Measurements from ENCODE around the gene UGGT2. TPM values are rescaled to one million over a fixed set of nuclear protein-coding genes. Genes with fewer than 3 reads are reported as not detected.

Gene UGGT2, protein sequence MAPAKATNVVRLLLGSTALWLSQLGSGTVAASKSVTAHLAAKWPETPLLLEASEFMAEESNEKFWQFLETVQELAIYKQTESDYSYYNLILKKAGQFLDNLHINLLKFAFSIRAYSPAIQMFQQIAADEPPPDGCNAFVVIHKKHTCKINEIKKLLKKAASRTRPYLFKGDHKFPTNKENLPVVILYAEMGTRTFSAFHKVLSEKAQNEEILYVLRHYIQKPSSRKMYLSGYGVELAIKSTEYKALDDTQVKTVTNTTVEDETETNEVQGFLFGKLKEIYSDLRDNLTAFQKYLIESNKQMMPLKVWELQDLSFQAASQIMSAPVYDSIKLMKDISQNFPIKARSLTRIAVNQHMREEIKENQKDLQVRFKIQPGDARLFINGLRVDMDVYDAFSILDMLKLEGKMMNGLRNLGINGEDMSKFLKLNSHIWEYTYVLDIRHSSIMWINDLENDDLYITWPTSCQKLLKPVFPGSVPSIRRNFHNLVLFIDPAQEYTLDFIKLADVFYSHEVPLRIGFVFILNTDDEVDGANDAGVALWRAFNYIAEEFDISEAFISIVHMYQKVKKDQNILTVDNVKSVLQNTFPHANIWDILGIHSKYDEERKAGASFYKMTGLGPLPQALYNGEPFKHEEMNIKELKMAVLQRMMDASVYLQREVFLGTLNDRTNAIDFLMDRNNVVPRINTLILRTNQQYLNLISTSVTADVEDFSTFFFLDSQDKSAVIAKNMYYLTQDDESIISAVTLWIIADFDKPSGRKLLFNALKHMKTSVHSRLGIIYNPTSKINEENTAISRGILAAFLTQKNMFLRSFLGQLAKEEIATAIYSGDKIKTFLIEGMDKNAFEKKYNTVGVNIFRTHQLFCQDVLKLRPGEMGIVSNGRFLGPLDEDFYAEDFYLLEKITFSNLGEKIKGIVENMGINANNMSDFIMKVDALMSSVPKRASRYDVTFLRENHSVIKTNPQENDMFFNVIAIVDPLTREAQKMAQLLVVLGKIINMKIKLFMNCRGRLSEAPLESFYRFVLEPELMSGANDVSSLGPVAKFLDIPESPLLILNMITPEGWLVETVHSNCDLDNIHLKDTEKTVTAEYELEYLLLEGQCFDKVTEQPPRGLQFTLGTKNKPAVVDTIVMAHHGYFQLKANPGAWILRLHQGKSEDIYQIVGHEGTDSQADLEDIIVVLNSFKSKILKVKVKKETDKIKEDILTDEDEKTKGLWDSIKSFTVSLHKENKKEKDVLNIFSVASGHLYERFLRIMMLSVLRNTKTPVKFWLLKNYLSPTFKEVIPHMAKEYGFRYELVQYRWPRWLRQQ (N-terminal part only)
- total RNA-seq (2014; rRNA removed; shearing (Covaris generic)): 35.5 and 36.9 TPM in 2 replicates

DNA sequence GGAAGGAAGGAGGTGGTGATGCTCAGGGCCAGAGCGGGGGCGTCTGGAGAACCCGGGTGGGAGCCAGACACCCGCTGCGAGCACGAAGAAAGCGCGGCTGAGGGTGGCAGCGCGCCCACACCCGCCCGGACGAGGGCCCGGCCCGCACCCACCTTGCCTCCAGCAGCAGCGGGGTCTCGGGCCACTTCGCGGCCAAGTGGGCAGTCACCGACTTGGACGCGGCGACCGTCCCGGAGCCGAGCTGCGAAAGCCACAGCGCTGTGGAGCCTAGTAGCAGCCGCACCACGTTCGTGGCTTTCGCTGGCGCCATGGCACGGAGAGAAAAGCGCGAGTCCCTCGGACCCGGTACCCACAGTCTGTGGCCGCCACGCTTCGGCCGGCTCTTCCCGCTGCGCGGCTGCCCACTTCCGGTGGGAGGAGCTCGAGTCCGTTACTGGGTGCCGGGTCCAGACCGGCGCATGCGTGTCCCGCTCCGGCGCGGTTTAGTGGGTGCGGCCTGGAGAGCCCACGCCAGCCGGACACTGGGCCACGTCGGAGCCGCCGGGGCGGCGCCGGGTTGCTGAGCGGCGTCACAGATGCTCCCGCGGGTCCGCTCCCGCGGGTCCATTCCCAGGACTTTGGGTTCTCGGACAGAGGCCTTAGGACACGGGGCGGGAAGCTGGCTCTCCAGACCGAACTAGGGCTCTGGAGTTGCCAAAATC is at the start of gene UGGT2:
UGGT2 (minus strand) TSS at position 399 of the 701 bp plus-strand sequence; CDS start at position 310, 89 bp downstream.
- peak within 1 kb of the TSS; percentile 66 for H3K27ac ChIP-seq
- peaks cover 20% of the 10 kb centered on the region for H3K27me3 ChIP-seq (replicated peaks)
- DNase-seq (ENCODE audit: low read depth in 1 of 2, low spot score in 2 of 2): peak; percentile 100
- no peaks in the 10 kb centered on the region for H3K9me3 ChIP-seq (replicated peaks)
- H3K36me3 ChIP-seq: peaks cover 10% of the 10 kb centered on the region
- H3K4me1 ChIP-seq (replicated peaks): peaks cover 14% of the 10 kb centered on the region
- H3K4me3 ChIP-seq: peak within 1 kb of the TSS; percentile 89

DNA sequence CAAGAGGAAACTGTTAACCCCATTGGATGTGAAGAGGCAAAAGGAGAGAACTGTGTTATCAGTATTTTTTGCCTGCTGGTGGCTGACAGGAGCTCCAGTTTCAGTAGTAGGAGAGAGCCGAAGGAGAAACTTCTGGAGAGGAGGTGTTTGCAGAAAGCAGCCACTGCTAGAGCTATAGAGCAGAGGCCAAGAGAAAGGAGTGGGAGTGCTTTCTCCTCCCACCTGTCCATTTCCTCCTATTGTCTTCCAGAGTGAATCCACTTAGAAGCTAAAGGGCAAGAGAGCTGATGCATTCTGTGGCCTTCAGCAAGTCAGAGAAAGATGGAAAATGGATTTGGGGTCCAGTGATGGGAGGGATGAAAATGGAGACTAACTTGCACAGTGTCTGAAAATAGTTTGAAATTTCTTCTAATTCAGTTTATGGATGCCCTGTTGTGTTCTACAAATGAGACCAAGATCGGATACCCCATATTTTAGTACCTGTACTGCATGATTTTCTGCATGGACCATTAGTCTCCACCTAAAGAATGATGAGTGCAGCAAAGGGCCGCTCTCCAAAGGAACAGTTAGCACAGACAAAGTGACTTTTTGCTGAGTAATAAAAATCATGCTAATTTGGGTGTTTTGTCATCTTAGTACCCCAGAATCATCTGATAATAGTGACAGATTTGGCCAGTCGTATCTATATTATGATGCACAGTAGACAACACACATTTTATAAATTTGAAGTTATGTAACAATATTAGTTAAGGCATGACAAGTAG is 47.4 kb upstream of the UGGT2 start:
- Histone ChIP-seq H3K27ac (no peak overlapping the region), H3K27me3 (replicated peaks) (peaks cover 87% of the 10 kb centered on the region), H3K4me3 (no peak overlapping the region), H3K36me3 (no peaks in the 10 kb centered on the region), H3K9me3 (replicated peaks) (no peaks in the 10 kb centered on the region), H3K4me1 (replicated peaks) (no peaks in the 10 kb centered on the region)
- no peak for DNase-seq (ENCODE audit: low read depth in 1 of 2, low spot score in 2 of 2)

DNA sequence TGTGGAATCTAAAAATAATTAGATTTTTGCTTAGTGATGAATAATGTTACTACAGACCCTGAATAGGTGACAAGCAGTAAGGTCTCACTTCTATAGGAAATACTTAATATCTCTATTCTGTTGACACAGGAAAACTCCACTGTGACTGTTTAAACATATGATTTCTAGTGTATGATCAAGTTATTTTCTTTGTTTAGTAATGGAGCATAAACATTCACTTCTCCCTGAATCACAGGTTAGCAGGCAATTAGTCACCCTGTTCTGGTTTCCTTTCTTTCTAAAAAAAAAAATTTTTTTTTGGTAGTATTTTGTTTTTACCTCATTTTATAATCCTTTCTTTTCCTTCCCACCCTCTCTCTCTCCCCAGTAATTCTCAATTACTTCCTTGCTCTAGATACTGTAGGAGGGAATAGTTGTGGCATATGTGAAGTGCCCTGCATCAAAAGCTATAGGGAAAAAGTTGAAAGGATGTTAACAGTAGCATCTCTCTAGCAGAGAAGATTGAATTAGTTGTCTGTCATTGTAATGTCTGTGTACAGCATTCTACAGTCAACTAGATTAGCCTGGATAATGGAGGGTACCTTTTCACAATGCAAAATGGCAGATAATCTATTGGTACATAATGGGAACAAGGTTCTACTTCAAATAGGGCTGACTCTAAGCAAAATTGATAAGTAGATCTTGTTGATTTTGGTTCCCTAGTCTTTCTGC is 40.2 kb upstream of the UGGT2 start:
- H3K9me3 ChIP-seq (replicated peaks): no peaks in the 10 kb centered on the region; the same call in 1 of the 2 replicates
- no peak for DNase-seq (ENCODE audit: low read depth in 1 of 2, low spot score in 2 of 2)
- no peak overlapping the region for H3K27ac ChIP-seq
- H3K27me3 ChIP-seq (replicated peaks): peaks cover 96% of the 10 kb centered on the region
- no peak overlapping the region for H3K4me3 ChIP-seq
- H3K4me1 ChIP-seq (replicated peaks): peaks cover 17% of the 10 kb centered on the region
- no peaks in the 10 kb centered on the region for H3K36me3 ChIP-seq

DNA sequence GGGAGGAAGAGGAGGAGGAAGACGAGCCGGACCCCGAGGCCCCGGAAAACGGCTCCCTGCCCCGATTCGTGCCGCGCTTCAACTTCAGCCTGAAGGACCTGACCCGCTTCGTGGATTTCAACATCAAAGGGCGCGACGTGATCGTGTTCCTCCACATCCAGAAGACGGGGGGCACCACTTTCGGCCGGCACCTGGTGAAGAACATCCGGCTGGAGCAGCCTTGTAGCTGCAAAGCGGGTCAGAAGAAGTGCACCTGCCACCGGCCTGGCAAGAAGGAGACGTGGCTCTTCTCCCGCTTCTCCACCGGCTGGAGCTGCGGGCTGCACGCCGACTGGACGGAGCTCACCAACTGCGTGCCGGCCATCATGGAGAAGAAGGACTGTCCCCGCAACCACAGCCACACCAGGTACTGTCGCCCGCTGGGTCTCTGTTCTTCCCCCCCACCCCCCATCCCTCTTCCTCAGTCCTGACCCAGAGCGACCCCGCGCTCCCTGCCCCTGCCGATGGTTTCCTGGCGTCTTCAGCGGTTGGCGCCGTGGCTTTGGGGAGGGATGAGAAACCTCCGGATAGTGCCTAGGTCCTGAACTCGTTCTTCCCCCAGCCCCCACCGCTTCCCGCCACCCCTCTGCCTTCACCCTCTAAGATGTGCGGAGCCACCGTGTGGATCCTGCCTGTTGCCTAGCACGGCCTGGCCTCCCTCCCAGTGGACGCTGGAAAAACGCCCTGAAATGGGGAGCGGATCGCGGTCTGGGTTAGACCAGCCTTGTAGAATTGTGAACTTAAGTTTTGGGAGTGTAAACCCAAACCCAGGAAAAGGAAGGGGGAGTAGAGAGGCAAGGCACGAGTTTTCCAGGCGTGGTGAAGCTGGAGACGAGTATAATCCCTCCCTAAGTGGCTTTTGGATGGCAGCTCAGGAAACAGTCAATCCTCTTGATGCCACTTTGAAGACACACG is 38.2 kb upstream of the UGGT2 start:
- Histone ChIP-seq H3K36me3 (no peaks in the 10 kb centered on the region), H3K4me1 (replicated peaks) (peaks cover 17% of the 10 kb centered on the region), H3K27ac (no peak overlapping the region), H3K27me3 (replicated peaks) (peaks cover 96% of the 10 kb centered on the region), H3K4me3 (no peak overlapping the region), H3K9me3 (replicated peaks) (no peaks in the 10 kb centered on the region; the same call in 1 of the 2 replicates)
- peak in 1 of 2 experiments; percentile 75 for DNase-seq (ENCODE audit: low read depth in 1 of 2, low spot score in 2 of 2)

DNA sequence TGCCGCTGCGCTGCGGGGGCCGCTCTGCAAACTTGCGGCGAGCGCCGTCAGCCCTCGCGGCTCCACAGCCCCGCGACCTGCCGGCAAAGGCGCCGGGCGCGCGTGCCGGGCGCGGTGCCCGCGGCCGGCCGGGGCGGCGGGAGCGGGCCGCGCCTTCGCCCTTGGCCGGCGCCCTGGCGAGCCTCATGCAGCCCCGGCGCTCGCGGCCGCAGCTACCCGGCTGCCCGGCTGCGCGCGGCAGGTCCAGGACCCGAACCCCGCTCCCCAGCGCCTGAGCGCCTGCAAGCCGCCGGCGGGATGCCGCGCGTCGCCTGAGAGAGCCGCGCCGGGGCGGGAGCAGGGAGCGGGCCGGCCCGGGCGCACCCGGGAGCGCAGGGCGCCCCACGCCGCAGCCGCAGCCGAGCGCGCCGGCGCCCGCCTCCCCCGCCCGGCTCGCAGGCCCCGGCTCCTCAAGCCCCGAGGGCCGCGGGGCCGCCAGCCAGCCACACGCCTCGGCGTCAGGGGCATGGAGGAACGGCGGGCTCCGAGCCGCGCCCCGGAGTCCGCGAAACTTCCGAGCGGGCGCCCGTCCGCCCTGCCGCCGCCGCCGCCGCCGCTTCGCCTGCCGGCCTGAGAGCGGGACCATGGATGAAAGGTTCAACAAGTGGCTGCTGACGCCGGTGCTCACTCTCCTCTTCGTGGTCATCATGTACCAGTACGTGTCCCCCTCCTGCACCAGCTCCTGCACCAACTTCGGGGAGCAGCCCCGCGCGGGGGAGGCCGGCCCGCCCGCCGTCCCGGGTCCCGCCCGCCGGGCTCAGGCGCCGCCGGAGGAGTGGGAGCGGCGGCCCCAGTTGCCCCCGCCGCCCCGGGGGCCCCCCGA is 37.3 kb upstream of the UGGT2 start:
- no peak for DNase-seq (ENCODE audit: low read depth in 1 of 2, low spot score in 2 of 2)
- Histone ChIP-seq H3K27ac (no peak overlapping the region), H3K4me3 (peak overlapping the region; percentile 18), H3K4me1 (replicated peaks) (peaks cover 17% of the 10 kb centered on the region), H3K36me3 (no peaks in the 10 kb centered on the region), H3K9me3 (replicated peaks) (no peaks in the 10 kb centered on the region; the same call in 1 of the 2 replicates), H3K27me3 (replicated peaks) (peaks cover 96% of the 10 kb centered on the region)

DNA sequence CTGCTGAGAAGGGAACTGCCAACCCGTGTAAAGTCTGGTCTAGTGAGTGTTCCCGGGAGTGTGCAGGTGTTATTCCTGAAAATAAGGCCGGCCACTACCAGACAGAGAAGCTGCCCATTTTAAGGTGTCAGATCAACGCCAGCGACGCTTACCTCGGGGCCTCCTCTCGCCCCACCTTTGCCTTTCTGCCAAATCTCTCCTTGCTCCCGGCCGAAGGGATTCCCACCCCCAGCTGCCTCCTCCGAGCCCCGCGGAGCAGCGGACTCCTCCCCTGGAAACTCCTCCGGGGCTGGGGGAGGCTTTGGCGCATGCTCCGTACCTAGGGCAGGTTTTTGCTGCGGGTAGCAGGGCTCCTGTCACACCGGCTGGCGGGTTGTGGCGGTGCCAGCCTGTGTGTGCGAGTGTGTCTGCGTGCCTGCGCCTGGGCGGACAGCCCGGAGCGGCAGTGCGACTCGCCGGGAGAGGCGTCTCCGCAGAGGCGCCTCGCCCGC is 36.6 kb upstream of the UGGT2 start, which contains the start of gene HS6ST3:
HS6ST3 (plus strand) TSS at position 359 of the 491 bp plus-strand sequence.
- DNase-seq (ENCODE audit: low read depth in 1 of 2, low spot score in 2 of 2): peak in 1 of 2 experiments; percentile 61
- Histone ChIP-seq H3K9me3 (replicated peaks) (no peaks in the 10 kb centered on the region; the same call in 1 of the 2 replicates), H3K4me1 (replicated peaks) (peaks cover 17% of the 10 kb centered on the region), H3K4me3 (peak within 1 kb of the TSS; percentile 18), H3K36me3 (no peaks in the 10 kb centered on the region), H3K27ac (no peak within 1 kb of the TSS), H3K27me3 (replicated peaks) (peaks cover 96% of the 10 kb centered on the region)

DNA sequence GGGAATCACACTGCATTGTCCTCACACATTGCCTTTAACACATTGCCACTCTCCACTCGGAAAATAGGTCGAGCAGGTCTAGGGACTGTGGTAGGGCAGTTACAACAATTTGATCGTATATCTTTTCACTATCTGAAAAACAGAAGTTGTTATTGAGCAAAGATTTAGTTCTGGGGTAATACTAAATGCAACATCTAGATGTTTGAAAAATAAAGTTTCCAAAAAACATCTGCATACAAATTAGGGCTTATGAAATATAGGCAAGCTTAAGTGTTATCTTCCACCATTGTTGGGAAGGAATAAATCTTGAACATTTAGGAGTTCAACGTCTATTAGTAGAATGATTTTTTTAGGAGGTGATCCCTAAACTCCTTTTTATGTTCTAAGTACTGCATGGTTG is 35.9 kb upstream of the UGGT2 start:
- Histone ChIP-seq H3K36me3 (no peaks in the 10 kb centered on the region), H3K4me3 (no peak overlapping the region), H3K27me3 (replicated peaks) (peaks cover 94% of the 10 kb centered on the region), H3K27ac (no peak overlapping the region), H3K4me1 (replicated peaks) (peaks cover 17% of the 10 kb centered on the region), H3K9me3 (replicated peaks) (no peaks in the 10 kb centered on the region; the same call in 1 of the 2 replicates)
- DNase-seq (ENCODE audit: low read depth in 1 of 2, low spot score in 2 of 2): no peak

DNA sequence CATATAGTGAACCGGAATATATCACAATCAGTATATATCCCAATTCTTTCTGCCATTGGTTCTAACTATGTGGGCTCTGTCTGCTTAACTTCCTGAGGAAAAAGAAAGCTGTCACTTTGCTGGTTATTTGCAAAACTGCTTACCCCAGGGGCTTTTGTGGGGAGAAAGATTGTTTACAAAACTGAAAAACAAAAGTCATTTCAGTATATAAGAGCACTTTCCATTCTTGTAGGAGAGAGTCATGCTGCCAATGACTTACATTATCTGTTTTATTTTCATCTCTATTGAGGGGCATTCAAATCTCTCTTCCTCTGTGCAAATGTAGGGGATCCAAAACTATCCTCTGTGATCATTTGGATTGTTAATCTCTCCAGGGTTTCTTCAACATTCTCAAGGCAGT is 33.5 kb upstream of the UGGT2 start:
- Histone ChIP-seq H3K4me1 (replicated peaks) (peaks cover 17% of the 10 kb centered on the region), H3K27me3 (replicated peaks) (peaks cover 84% of the 10 kb centered on the region), H3K9me3 (replicated peaks) (no peaks in the 10 kb centered on the region; the same call in 1 of the 2 replicates), H3K36me3 (no peaks in the 10 kb centered on the region), H3K27ac (no peak overlapping the region), H3K4me3 (no peak overlapping the region)
- DNase-seq (ENCODE audit: low read depth in 1 of 2, low spot score in 2 of 2): no peak

DNA sequence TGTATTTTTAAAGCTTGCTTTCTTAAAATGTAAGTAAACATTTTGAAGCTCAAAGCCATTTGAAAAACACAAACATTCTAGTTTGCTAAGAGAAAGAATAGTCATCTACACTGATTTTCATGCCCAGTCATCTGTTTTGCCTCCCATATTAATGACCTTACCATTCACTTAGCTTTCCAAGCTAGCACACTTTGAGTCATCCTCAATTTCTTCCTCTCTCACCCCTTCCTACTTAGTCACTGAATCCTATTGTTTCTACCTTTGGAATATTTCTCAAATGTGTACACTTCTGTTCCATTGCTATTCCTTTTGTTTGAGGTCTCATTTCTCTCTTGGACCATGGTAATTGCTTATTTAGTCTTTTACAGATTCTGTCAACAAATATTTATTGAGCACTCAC is 29.4 kb upstream of the UGGT2 start:
- Histone ChIP-seq H3K4me3 (no peak overlapping the region), H3K36me3 (no peaks in the 10 kb centered on the region), H3K27me3 (replicated peaks) (peaks cover 86% of the 10 kb centered on the region), H3K9me3 (replicated peaks) (no peaks in the 10 kb centered on the region), H3K4me1 (replicated peaks) (no peaks in the 10 kb centered on the region), H3K27ac (no peak overlapping the region)
- no peak for DNase-seq (ENCODE audit: low read depth in 1 of 2, low spot score in 2 of 2)

DNA sequence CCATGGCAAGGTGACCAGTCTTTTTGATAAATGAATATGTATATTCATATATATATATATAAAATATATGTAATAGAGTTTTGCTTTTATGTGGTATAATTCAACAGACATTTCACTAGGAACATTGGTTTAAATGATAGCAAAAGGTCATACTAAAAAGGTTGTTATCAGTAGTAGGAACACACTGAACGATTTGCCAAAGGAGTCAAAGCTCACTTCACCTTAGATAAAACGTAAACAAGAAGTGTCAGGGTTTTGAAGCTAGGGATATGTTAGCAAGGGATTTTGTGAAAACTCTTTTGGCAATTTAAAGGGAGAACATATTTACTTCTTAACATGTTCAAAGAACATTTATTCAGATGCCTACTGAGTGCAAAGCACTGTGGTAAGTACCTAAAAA is 28.7 kb upstream of the UGGT2 start:
- Histone ChIP-seq H3K9me3 (replicated peaks) (no peaks in the 10 kb centered on the region), H3K4me1 (replicated peaks) (no peaks in the 10 kb centered on the region), H3K4me3 (no peak overlapping the region), H3K27me3 (replicated peaks) (peaks cover 85% of the 10 kb centered on the region), H3K27ac (no peak overlapping the region), H3K36me3 (no peaks in the 10 kb centered on the region)
- no peak for DNase-seq (ENCODE audit: low read depth in 1 of 2, low spot score in 2 of 2)

All from SJSA1 (cell line).